H1 (cell line): ENCODE measurements around the gene SLC9A7. TPM values are rescaled to one million over a fixed set of nuclear protein-coding genes. Genes with fewer than 3 reads are reported as not detected.

Experiments
- CTCF ChIA-PET: fragments of 300-600 bp; sonication (Branson Sonifier 250); formaldehyde crosslinking; loops from one replicate; lab custom pipeline; 2021; ENCODE audit not compliant: partially characterized antibody; lab: Charles Lee
- POLR2A ChIA-PET: fragments of 300-600 bp; sonication (Branson Sonifier 250); formaldehyde crosslinking; loops from one replicate; lab custom pipeline; 2021; ENCODE audit warnings: inconsistent platforms; ENCODE audit not compliant: partially characterized antibody; lab: Charles Lee
- DNase-seq, 2 experiments: peaks; one replicate each; pipeline versions ENCODE4 v3.0.0 to v3.0.0-alpha.2; 2010 to 2022; ENCODE audit warnings: low spot score in 2 of 2, low read depth in 1 of 2, mixed read lengths in 1 of 2
- FAIRE-seq: peaks from 2 replicates; lab custom pipeline; 2011; peaks lifted over from hg19 to GRCh38; lab: Jason Lieb, UNC
- H2AFZ ChIP-seq: 2 replicates; pipeline ENCODE4 v1.8.1; 2012; ENCODE audit warnings: low read length, inconsistent platforms
- H2AK5ac ChIP-seq: 2 replicates; pipeline ENCODE4 v1.6.1; 2013; ENCODE audit warnings: low read depth, low read length
- H2BK120ac ChIP-seq: replicated peaks from 2 replicates; pipeline ENCODE3; 2013; ENCODE audit warnings: low read depth, low read length, inconsistent platforms
- H2BK12ac ChIP-seq: 2 replicates; pipeline ENCODE4 v1.6.1; 2013; ENCODE audit warnings: low read depth, low read length
- H2BK15ac ChIP-seq: 2 replicates; pipeline ENCODE4 v1.6.1; 2013; ENCODE audit warnings: low read length
- H2BK20ac ChIP-seq: 2 replicates; pipeline ENCODE4 v1.6.1; 2013; ENCODE audit warnings: low read length
- H2BK5ac ChIP-seq: 2 replicates; pipeline ENCODE4 v1.6.1; 2013; ENCODE audit warnings: low read depth, low read length
- H3K14ac ChIP-seq: 2 replicates; pipeline ENCODE4 v1.6.1; 2013; ENCODE audit warnings: inconsistent platforms; ENCODE audit not compliant: insufficient read length
- H3K18ac ChIP-seq: 2 replicates; pipeline ENCODE4 v1.6.1; 2013; ENCODE audit warnings: low read length; ENCODE audit errors: extremely low read depth
- H3K23ac ChIP-seq: 2 replicates; pipeline ENCODE4 v1.6.1; 2013; ENCODE audit warnings: inconsistent platforms; ENCODE audit not compliant: insufficient read length
- H3K23me2 ChIP-seq: 2 replicates; pipeline ENCODE4 v1.6.1; 2013; ENCODE audit warnings: low read depth, low read length
- H3K27ac ChIP-seq: 2 replicates; pipeline ENCODE4 v1.6.1; 2011; ENCODE audit warnings: low read depth, low read length, inconsistent platforms
- H3K27me3 ChIP-seq, 4 experiments: replicated peaks in 1 of 4; 1 replicate in 1 of 4; 2 replicates in 3 of 4; pipeline versions ENCODE4 v1.6.1 to v1.8.1; 2011 to 2013; ENCODE audit warnings: low read length in 3 of 4, mild to moderate bottlenecking in 3 of 4, inconsistent platforms in 2 of 4, mixed read lengths in 2 of 4, moderate library complexity in 1 of 4; ENCODE audit not compliant: control insufficient read depth in 3 of 4, insufficient read depth in 3 of 4; ENCODE audit errors: extremely low read depth in 1 of 4
- H3K36me3 ChIP-seq, 4 experiments: 2 replicates each; pipeline versions ENCODE4 v1.6.1 to v1.8.1; 2011 to 2013; ENCODE audit warnings: mild to moderate bottlenecking in 4 of 4, low read length in 3 of 4, moderate library complexity in 2 of 4, control low read depth in 1 of 4, inconsistent platforms in 1 of 4; ENCODE audit not compliant: insufficient read depth in 4 of 4, control insufficient read depth in 2 of 4
- H3K4ac ChIP-seq: replicated peaks from 2 replicates; pipeline ENCODE3; 2013; ENCODE audit warnings: low read length, low read depth, mixed read lengths, inconsistent platforms; ENCODE audit not compliant: insufficient read length
- H3K4me1 ChIP-seq, 4 experiments: replicated peaks in 1 of 4; 1 replicate in 1 of 4; 2 replicates in 3 of 4; pipeline versions ENCODE4 v1.6.1 to v1.8.1; 2011 to 2013; ENCODE audit warnings: low read length in 3 of 4, inconsistent platforms in 2 of 4, mixed read lengths in 1 of 4; ENCODE audit not compliant: insufficient read depth in 4 of 4, control insufficient read depth in 3 of 4
- H3K4me2 ChIP-seq, 2 experiments: 2 replicates each; pipeline versions ENCODE4 v1.6.1 to v1.8.1; 2011 to 2013; ENCODE audit warnings: low read depth in 2 of 2, low read length in 2 of 2, control low read depth in 1 of 2, inconsistent platforms in 1 of 2, mild to moderate bottlenecking in 1 of 2; ENCODE audit not compliant: insufficient read depth in 1 of 2
- H3K4me3 ChIP-seq, 4 experiments: fragments of 200-600, 300-600 bp in 1 of 4; sonication (generic), shearing (Covaris generic), sonication (Bioruptor Twin) in 1 of 4; 2 replicates each; pipeline versions ENCODE4 v1.5.1 to v1.8.1; 2011 to 2016; ENCODE audit warnings: low read length in 4 of 4, low read depth in 3 of 4, control low read depth in 2 of 4, inconsistent platforms in 2 of 4, mild to moderate bottlenecking in 2 of 4, mixed read lengths in 1 of 4, moderate library complexity in 1 of 4; ENCODE audit not compliant: insufficient read depth in 2 of 4; ENCODE audit errors: extremely low read depth in 1 of 4
- H3K56ac ChIP-seq: replicated peaks from 2 replicates; pipeline ENCODE3; 2013; ENCODE audit warnings: low read depth, mild to moderate bottlenecking, mixed read lengths, low read length, inconsistent platforms; ENCODE audit not compliant: insufficient read length
- H3K79me1 ChIP-seq: 2 replicates; pipeline ENCODE4 v1.6.1; 2013; ENCODE audit warnings: low read depth, low read length, control low read depth
- H3K79me2 ChIP-seq, 2 experiments: 2 replicates each; pipeline versions ENCODE4 v1.6.1 to v1.8.1; 2012 to 2013; ENCODE audit warnings: low read length in 2 of 2, mild to moderate bottlenecking in 2 of 2, inconsistent platforms in 1 of 2; ENCODE audit not compliant: insufficient read depth in 2 of 2, control insufficient read depth in 1 of 2
- H3K9ac ChIP-seq, 4 experiments: replicated peaks in 1 of 4; 1 replicate in 1 of 4; 2 replicates in 3 of 4; pipeline versions ENCODE4 v1.6.1 to v1.8.1; 2011 to 2013; ENCODE audit warnings: low read depth in 3 of 4, low read length in 3 of 4, control low read depth in 2 of 4, mild to moderate bottlenecking in 2 of 4, moderate library complexity in 2 of 4, inconsistent platforms in 1 of 4; ENCODE audit errors: extremely low read depth in 1 of 4
- H3K9me3 ChIP-seq, 2 experiments: 2 replicates each; pipeline versions ENCODE4 v1.6.1 to v1.8.1; 2012 to 2013; ENCODE audit warnings: mild to moderate bottlenecking in 2 of 2, moderate library complexity in 2 of 2, control low read depth in 1 of 2, inconsistent platforms in 1 of 2, low read depth in 1 of 2, low read length in 1 of 2, mixed read lengths in 1 of 2; ENCODE audit not compliant: insufficient read depth in 2 of 2
- H4K20me1 ChIP-seq, 2 experiments: replicated peaks in 1 of 2; 2 replicates each; pipeline versions ENCODE3 to v1.8.1; 2011 to 2013; ENCODE audit warnings: inconsistent platforms in 2 of 2, low read length in 2 of 2, mild to moderate bottlenecking in 1 of 2; ENCODE audit not compliant: insufficient read depth in 2 of 2, control insufficient read depth in 1 of 2
- H4K5ac ChIP-seq: 2 replicates; pipeline ENCODE4 v1.6.1; 2013; ENCODE audit warnings: low read length, low read depth, mixed read lengths, inconsistent platforms; ENCODE audit not compliant: insufficient read length
- H4K8ac ChIP-seq: 2 replicates; pipeline ENCODE4 v1.8.0; 2013; ENCODE audit warnings: mild to moderate bottlenecking, moderate library complexity, low read length, inconsistent platforms; ENCODE audit not compliant: insufficient read depth; ENCODE audit errors: extremely low read depth
- H4K91ac ChIP-seq: replicated peaks from 2 replicates; pipeline ENCODE3; 2013; ENCODE audit warnings: low read length, mixed read lengths, inconsistent platforms; ENCODE audit not compliant: insufficient read length
- BACH1 ChIP-seq: IDR thresholded peaks from 2 replicates; pipeline ENCODE4 v1.6.1; 2012; ENCODE audit warnings: low read length, improper control_type of control experiment
- CBX8 ChIP-seq: fragments of 300-800, 300-1000 bp; sonication (generic); IDR thresholded peaks from 2 replicates; pipeline ENCODE4 v1.7.1; 2016; ENCODE audit warnings: low read depth, low read length, borderline replicate concordance
- CEBPB ChIP-seq: IDR thresholded peaks from 2 replicates; pipeline ENCODE4 v1.6.1; 2012; ENCODE audit warnings: low read depth, low read length
- CHD1 ChIP-seq: IDR thresholded peaks from 2 replicates; pipeline ENCODE4 v1.6.1; 2012; ENCODE audit warnings: low read depth, low read length, improper control_type of control experiment
- HDAC2 ChIP-seq, 2 experiments: fragments of 300-600 bp in 1 of 2; sonication (generic) in 1 of 2; IDR thresholded peaks; 2 replicates each; pipeline ENCODE4 v1.6.1; 2011 to 2012; ENCODE audit warnings: low read depth in 2 of 2, low read length in 2 of 2, mild to moderate bottlenecking in 2 of 2, moderate library complexity in 2 of 2, borderline replicate concordance in 1 of 2, inconsistent platforms in 1 of 2
- JUN ChIP-seq: IDR thresholded peaks from 2 replicates; pipeline ENCODE4 v1.6.1; 2011; ENCODE audit warnings: low read depth, mild to moderate bottlenecking, improper control_type of control experiment, low read length
- KDM1A ChIP-seq: fragments of 200-600, 300-600 bp; sonication (generic); IDR thresholded peaks from 2 replicates; pipeline ENCODE4 v1.7.1; 2016; ENCODE audit warnings: mild to moderate bottlenecking, low read length, borderline replicate concordance
- KDM5A ChIP-seq: fragments of 200-600 bp; IDR thresholded peaks from 2 replicates; pipeline ENCODE4 v1.7.1; 2012; ENCODE audit warnings: mild to moderate bottlenecking, low read length, inconsistent platforms, mixed read lengths
- POLR2AphosphoS5 ChIP-seq: IDR thresholded peaks from 2 replicates; pipeline ENCODE4 v1.6.1; 2011; ENCODE audit warnings: low read depth, low read length
- RFX5 ChIP-seq: IDR thresholded peaks from 2 replicates; pipeline ENCODE4 v1.6.1; 2011; ENCODE audit warnings: low read depth, low read length, improper control_type of control experiment, borderline replicate concordance
- SIN3A ChIP-seq, 2 experiments: IDR thresholded peaks in 1 of 2; conservative IDR thresholded peaks in 1 of 2; 2 replicates each; pipeline ENCODE4 v1.6.1; 2011 to 2012; ENCODE audit warnings: low read length in 2 of 2, improper control_type of control experiment in 1 of 2, low read depth in 1 of 2, mild to moderate bottlenecking in 1 of 2
- SP1 ChIP-seq: IDR thresholded peaks from 2 replicates; pipeline ENCODE4 v1.6.1; 2011; ENCODE audit warnings: low read depth, low read length
- SUZ12 ChIP-seq: fragments of 200-600 bp; sonication (generic); IDR thresholded peaks from 2 replicates; pipeline ENCODE4 v1.6.1; 2012; ENCODE audit warnings: mild to moderate bottlenecking, inconsistent platforms, low read length, moderate library complexity, mixed read lengths
- TAF1 ChIP-seq: IDR thresholded peaks from 2 replicates; pipeline ENCODE4 v1.6.1; 2011; ENCODE audit warnings: mild to moderate bottlenecking, low read depth, low read length
- TAF7 ChIP-seq: optimal IDR thresholded peaks from 2 replicates; pipeline ENCODE3; 2011; ENCODE audit warnings: low read depth, mild to moderate bottlenecking, inconsistent platforms, low read length, moderate library complexity, borderline replicate concordance
- TBP ChIP-seq: IDR thresholded peaks from 2 replicates; pipeline ENCODE4 v1.6.1; 2011; ENCODE audit warnings: low read depth, low read length, improper control_type of control experiment
- WGBS, 2 experiments: shearing (Covaris generic) in 1 of 2; methylation state at CpG; one replicate each; pipeline versions ENCODE4 v1.1.6 to v1.1.7; 2013 to 2015; ENCODE audit warnings: low lambda C conversion rate in 2 of 2, mixed read lengths in 2 of 2, inconsistent platforms in 1 of 2, low coverage in 1 of 2, missing lambda C conversion rate in 1 of 2; ENCODE audit not compliant: insufficient replicate concordance in 2 of 2, insufficient coverage in 1 of 2, insufficient read length in 1 of 2; ENCODE audit errors: extremely low coverage in 1 of 2, missing lambda C conversion rate in 1 of 2; 5-methylcytosine and 5-hydroxymethylcytosine counted together
- polyA plus RNA-seq, 7 experiments: library from polyadenylated mRNA; depleted of rRNA in 3 of 7; stranded (reverse) in 5 of 7; unstranded in 2 of 7; fragments of >200 nt in 5 of 7; fragments of 200-250 nt in 2 of 7; gene quantifications; 1 replicate in 5 of 7; 2 replicates in 1 of 7; 4 replicates in 1 of 7; pipeline versions ENCODE4 v1.2.1 to v1.2.3, GENCODE V29; 2011 to 2013; ENCODE audit warnings: missing spikeins in 2 of 7, mixed read lengths in 2 of 7
- total RNA-seq: library from RNA; stranded (reverse); fragmentation: NEBNext Ultra II Directional; extraction: Animal tissue kit (Norgen Biotek cat#: 25700); gene quantifications from 2 replicates; pipeline ENCODE4 v1.2.1, GENCODE V29; 2021

The SLC9A7 gene
- total and polyA plus RNA-seq, 2 of the 8 experiments (the other 6 are each of a cell fraction or from before 2014, with no cell fraction given), result 6.7 to 17.2 TPM

- H2BK20ac ChIP-seq, result no peak overlapping the region
- TF ChIP-seq TBP (no peak), SUZ12 (no peak), TAF7 (no peak), KDM1A (no peak), HDAC2 (IDR thresholded peaks at IDR 0.05; ENCODE audit: borderline replicate concordance in 1 of 2, low read depth in 2 of 2, low read length in 2 of 2) (no peak), KDM5A (no peak), SP1 (no peak), BACH1 (no peak), CBX8 (no peak), POLR2AphosphoS5 (no peak), CHD1 (no peak), TAF1 (no peak), JUN (no peak), CEBPB (no peak), SIN3A (conservative IDR thresholded peaks at IDR 0.05 in 1 of 2, IDR thresholded peaks at IDR 0.05 in 1 of 2; ENCODE audit: low read depth in 1 of 2, low read length in 2 of 2) (no peak), RFX5 (no peak)
- no peak overlapping the region for H3K56ac ChIP-seq
- H3K4me3 ChIP-seq, result no peak overlapping the region
- 95% methylated on average over 4 of the region's 5 CpGs; no CpG with 5 or more reads in 1 of the 2 experiments for WGBS, 2 experiments
- no peak overlapping the region for H2BK12ac ChIP-seq
- ChIA-PET CTCF (no interaction called here), POLR2A (no interaction called here)
- no peak overlapping the region for H2AFZ ChIP-seq
- DNase-seq (no peak), FAIRE-seq (no peak)
- H2AK5ac ChIP-seq, result no peak overlapping the region
- H4K91ac ChIP-seq, result no peak overlapping the region
- H3K18ac ChIP-seq, result no peak overlapping the region
- H3K27ac ChIP-seq, result no peak overlapping the region
- H4K5ac ChIP-seq, result no peak overlapping the region
- H3K4me1 ChIP-seq, result no peaks in the 10 kb centered on the region
- H2BK120ac ChIP-seq, result no peak overlapping the region
- no peak overlapping the region for H3K14ac ChIP-seq
- no peak overlapping the region for H2BK15ac ChIP-seq
- H2BK5ac ChIP-seq, result no peak overlapping the region
- no peaks in the 10 kb centered on the region for H3K23me2 ChIP-seq
- H4K20me1 ChIP-seq, result no peaks in the 10 kb centered on the region
- no peak overlapping the region for H3K4me2 ChIP-seq
- H4K8ac ChIP-seq, result no peak overlapping the region
- H3K36me3 ChIP-seq, result no peaks in the 10 kb centered on the region
- H3K9me3 ChIP-seq, result no peaks in the 10 kb centered on the region
- no peak overlapping the region for H3K23ac ChIP-seq
- no peak overlapping the region for H3K4ac ChIP-seq
- no peaks in the 10 kb centered on the region for H3K27me3 ChIP-seq
- no peak overlapping the region for H3K9ac ChIP-seq
- H3K79me2 ChIP-seq, result peaks cover 0 to 2% of the 10 kb centered on the region in 2 experiments; a peak in 2 of 4 replicates
- H3K79me1 ChIP-seq, result no peaks in the 10 kb centered on the region
Measured at GRCh38 chrX:46727441-46727840, 31.5 kb downstream of the SLC9A7 start.
